ENCODE measurements around the gene WNK2.
A peak's percentile ranks its signal among the peaks of the same experiment; 100 is the strongest.

Gene WNK2

DNA sequence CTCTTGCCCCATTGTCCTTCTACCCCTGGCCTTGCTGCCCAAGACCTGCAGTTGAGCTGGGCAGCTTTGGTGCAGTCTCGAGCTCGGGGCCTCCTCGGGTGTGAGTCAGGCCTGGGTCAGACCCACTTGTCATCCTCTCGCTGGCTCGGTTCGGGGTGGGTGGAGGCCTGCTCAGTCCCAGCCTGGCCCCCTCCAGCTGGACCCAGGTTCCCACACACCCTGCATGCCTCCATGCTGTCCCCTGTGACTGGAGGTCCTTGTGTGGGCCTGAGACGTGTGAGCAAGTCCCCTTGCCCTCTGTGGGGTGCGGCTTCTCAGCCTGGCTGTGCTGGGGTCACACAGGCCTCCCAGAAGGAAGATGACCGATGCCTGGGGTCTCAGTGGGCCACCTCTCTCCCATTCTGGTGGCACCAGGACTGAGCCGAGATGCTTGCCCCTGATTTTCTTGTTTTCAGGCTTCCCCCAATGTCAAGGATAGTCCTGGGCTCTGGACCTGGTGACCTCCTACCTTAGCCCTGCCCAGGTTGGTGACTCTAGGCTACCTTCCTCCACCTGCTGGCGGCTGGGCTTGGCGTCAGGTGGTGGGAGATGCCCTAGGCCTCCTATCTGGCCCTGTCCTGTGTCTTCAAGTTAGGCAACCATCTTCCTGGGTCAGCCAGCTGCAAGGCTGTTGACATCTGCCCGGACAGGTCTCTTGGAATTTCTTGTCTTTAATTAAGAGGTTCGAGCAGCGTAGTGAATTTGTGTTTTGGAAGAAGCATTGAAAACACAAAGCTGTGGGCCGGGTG lies 15.1 kb downstream of the WNK2 start:
- no peak for DNase-seq

DNA sequence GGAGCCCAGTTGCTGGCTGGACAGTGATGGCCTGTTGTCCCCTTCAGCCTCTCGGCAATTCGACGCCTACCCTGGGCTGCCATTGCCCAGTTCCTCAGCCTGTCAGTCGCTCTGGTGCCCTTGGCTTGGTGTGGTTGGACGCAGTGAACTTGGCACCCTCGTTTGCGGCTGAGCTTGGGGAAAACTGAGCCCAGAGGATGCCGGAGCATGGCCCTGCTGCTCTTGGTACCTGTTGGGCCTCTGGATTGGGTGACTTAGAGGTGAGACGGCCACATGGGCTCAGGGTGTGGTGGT lies 16.5 kb downstream of the WNK2 start:
- no peak for DNase-seq

DNA sequence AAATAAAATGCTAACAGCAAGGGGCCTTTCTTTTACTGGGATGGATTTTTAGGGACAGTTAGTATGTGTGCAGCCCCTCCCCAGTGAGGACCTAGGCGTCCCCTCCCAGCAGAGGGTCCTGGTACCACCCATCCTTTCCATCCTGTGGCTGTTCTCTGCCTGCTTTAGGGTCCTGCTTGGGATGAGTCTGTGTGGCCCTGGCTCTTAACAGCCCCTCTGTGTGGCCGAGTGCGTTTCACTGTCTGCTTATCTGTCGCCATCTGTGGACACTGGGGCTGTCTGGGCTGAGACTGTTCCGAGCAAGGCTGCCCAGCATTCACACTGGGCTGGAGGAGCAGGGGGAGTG lies 17.0 kb downstream of the WNK2 start:
- DNase-seq = no peak

DNA sequence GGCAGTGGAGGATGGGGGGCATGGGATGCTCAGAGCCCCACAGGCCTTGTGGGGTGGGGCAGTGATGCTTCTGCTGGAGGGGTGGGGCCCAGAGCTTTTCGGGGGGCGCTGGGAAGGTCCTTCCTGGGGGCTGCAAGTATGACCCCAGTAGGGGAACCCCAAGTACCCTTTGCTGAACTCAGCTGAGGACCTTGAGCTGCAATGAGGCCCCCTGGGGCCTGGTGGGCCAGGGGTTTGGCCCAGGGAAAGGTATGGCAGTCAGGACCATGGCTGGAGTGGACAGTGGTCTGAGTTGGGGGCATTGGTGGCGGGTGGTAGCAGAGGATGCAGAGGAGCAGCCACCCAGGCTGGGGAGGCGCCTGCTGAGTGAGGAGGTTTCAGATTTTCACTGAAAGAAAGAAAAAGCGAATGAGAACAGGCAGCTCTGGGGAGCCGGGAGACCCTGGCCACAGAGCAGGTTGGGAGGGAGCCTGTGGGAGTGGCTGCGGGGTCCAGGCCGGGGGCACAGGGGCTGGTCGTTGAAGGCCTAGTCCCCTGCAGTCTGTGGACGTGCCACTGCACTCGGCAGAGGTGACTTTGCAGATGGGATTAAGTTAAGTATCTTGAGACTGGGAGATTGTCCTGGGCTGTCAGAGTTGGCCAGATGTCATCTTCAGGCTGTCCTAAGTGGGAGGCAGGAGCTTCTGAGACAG lies 19.2 kb downstream of the WNK2 start:
- no peak for DNase-seq

- DNase-seq = no peak
Observed at GRCh38 chr9:93203718-93204469, 20.0 kb downstream of the WNK2 start.

DNA sequence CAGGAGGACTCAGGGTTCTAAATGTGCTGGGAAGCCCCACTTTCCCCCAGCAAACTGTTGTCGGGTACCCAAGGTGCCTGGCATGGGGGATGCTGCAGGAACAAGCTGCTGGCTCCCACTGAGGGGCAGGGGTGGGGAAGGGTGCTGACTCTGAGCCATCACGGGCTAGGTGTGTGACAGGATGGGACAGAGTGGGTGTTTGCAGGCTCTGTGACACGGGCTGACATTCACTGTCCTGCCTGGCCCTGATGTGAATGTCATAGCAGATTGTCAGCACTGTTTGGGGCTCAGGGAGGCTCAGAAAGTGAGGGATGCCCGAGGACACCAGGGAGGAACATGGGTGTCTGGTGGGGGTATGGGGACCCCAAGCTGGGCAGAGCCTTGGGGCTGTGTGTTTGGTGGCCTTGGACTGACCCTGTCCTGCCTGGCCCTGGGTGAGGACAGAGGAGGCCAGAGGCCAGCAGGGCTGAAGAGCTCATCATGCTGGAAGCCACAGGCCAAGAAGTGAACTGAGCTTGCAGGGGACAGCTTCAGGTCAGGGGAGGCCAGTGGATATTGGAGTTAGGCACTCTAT lies 20.6 kb downstream of the WNK2 start:
- DNase-seq = no peak

GRCh38 chr9:93205045-93205768 lies 21.3 kb downstream of the WNK2 start:
- DNase-seq = peak in 44 of 58 donors; percentile 18 to 80 (median 41)

DNA sequence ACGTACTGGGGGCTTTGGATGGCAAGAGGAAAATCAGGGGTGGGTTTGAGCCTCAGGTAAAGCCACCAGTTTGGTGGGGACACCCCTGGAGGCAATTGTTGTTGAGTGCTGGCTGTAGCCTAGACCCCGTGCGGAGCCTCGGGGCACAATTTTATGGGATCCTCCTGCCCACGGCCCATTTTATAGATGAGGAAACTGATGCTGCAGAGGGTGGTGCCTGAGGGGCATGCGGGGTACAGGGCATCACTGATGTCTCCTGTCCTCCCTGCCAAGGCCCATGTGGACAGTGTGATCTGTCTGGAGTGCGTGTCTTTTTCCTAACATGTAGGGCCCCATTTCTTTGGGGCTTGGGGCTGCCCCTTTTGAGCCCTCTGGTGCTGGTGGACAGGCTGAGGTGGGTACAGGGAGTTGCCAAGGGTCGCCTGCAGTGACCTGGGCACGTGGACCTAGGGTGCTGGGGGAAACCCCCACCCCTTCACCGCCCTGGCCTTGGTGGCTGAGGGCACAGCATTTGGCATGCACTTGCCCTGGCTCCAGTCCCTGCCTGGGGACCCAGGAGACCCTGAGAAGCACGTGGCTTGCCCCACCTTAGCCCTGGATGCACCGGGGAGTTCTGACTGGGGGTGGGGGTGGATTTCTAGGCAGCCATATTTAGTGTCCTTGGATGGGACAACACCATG lies 22.1 kb downstream of the WNK2 start:
- DNase-seq = no peak

- DNase-seq = no peak
Observed at GRCh38 chr9:93206576-93207155, 22.7 kb downstream of the WNK2 start.

GRCh38 chr9:93207326-93207814 lies 23.4 kb downstream of the WNK2 start:
- peak in 45 of 58 donors; percentile 24 to 85 (median 51) for DNase-seq

GRCh38 chr9:93207860-93208734 lies 24.2 kb downstream of the WNK2 start:
- peak in 1 of 58 donors; percentile 48 for DNase-seq

GRCh38 chr9:93209097-93209496 lies 25.2 kb downstream of the WNK2 start:
- DNase-seq = no peak

DNA sequence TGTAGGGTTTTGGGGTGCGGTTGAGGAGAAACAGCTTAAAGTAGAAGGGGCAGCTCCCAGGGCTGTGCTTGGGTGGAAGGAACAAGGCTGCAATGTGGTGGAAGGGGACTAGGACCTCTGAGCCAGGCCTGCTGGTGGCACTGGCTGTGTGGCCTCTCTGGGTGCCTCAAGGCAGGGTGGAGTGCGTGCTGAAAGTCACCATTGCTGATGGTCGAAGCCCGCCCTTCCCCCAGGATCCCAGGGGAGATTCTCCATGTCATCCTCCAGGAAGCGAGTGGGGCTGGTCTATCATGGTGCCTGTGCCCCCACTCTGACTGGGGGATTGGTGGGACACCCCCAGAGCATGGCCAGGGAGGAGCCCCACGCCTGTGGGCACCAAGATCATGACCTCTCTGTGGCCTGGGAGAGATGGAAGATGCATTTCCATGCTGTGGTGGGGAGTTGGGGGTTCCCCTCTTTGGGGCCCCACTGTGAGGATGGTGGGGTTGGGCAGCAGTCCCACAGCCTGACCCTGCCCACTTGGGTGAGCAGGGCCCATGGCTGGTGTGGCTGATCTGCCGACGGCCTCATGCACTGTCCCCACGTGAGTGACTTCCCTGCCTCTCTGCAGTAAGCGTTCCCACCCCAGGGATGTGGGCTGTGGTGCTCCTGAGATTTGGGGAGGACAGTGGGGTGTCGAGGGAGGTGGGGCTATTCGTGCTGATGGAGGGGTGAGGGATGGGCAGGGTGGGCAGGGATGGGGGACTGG lies 25.8 kb downstream of the WNK2 start:
- DNase-seq = no peak

DNA sequence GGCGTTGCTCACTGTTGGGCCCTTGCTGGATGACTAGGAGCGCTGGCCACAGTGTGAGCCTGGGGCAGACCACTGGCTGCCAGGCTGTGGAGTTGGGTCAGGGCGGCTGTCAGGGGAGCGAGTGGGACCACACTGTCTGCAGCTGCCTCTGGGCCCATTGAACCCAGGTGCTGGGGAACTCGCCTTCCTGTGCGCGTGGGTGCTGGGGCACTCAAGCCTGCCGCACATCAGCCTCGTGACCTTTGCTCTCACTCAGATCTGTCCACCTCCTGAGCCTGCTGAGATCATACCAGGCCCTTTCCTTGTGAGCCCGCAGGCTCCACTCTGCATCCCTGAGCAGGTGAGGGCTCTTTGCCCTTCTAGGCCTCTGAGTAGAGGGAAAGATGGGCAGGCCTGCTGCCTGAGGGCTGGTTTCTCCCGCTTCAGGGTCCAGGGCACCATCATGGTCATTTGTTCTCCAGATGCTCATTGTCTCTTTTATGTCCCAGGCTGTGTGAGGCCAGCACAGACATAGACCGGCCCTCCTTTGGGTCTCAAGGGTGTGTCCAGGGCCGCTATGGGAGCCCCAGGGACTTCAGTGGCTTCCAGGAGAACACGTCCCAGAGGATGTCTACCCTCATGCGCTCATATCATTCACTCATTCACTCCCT lies 26.5 kb downstream of the WNK2 start:
- no peak for DNase-seq

DNA sequence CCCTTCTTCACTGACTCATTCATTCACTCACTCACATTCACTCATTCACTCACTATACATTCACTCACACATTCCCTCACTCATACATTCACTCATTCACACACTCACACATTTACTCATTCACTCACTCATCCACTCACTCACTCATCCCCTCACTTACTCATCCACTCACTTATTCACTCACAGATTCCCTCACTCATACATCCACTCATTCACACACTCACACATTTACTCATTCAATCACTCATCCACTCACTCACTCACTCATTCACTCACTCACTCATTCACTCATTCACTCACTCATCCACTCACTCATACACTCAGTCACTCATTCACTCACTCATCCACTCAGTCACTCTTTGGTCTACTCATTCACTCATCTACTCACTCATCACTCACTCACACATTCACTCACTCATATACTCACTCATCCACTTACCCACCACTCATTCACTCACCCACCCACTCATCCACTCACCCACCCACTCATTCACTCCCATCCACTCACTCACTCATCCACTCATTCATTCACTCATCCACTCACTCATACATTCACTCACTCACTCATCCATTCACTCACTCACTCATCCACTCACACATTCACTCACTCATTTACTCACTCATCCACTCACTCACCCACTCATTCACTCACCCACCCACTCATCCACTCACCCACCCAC lies 27.2 kb downstream of the WNK2 start:
- DNase-seq = no peak

GRCh38 chr9:93211654-93212001 lies 27.7 kb downstream of the WNK2 start:
- no peak for DNase-seq

GRCh38 chr9:93212409-93212808 lies 28.5 kb downstream of the WNK2 start:
- DNase-seq = no peak

GRCh38 chr9:93216073-93216365 lies 32.1 kb downstream of the WNK2 start:
- no peak for DNase-seq

Measured in anterior cingulate cortex (tissue), 58 donors.